Endothelial cell of umbilical vein (primary cell): ENCODE measurements around the gene FYTTD1. TPM values are rescaled to one million over a fixed set of nuclear protein-coding genes. Genes with fewer than 3 reads are reported as not detected.

Experiments used
- BruUV-seq: library from RNA; stranded (reverse); fragments of 400-500 nt; replicated peaks from 2 replicates; lab custom pipeline; 2021; lab: Mats Ljungman, UMichigan
- CTCF ChIA-PET: fragments of 300-600, 350-600 bp; sonication (Branson Sonifier 250); formaldehyde crosslinking; loops from one replicate; lab custom pipeline; 2021; ENCODE audit warnings: antibody characterized with exemption, inconsistent platforms; lab: Charles Lee
- POLR2A ChIA-PET: fragments of 300-600, 350-600 bp; sonication (Branson Sonifier 250); formaldehyde crosslinking; loops from one replicate; lab custom pipeline; 2021; ENCODE audit warnings: antibody characterized with exemption, inconsistent platforms; lab: Charles Lee
- DNase-seq: peaks from one replicate; pipeline ENCODE4 v3.0.0-alpha.2; 2011; ENCODE audit warnings: low read depth, low spot score
- FAIRE-seq: peaks from 2 replicates; lab custom pipeline; 2011; peaks lifted over from hg19 to GRCh38; lab: Jason Lieb, UNC
- H2AFZ ChIP-seq: 2 replicates; pipeline ENCODE4 v1.6.0; 2012; ENCODE audit warnings: low read depth, low read length, control low read depth, inconsistent platforms
- H3K27ac ChIP-seq: 2 replicates; pipeline ENCODE4 v1.5.1; 2011; ENCODE audit warnings: low read depth, mild to moderate bottlenecking, control low read depth, low read length, moderate library complexity; ENCODE audit not compliant: insufficient read depth
- H3K27me3 ChIP-seq, 2 experiments: 2 replicates each; pipeline versions ENCODE4 v1.6.0 to v1.6.1; 2011; ENCODE audit warnings: low read length in 2 of 2, mixed read lengths in 1 of 2; ENCODE audit not compliant: control insufficient read depth in 2 of 2, insufficient read depth in 2 of 2
- H3K36me3 ChIP-seq, 2 experiments: 2 replicates in 1 of 2; 3 replicates in 1 of 2; pipeline ENCODE4 v1.5.1; 2011; ENCODE audit warnings: low read length in 2 of 2, mild to moderate bottlenecking in 1 of 2, moderate library complexity in 1 of 2; ENCODE audit not compliant: control insufficient read depth in 2 of 2, insufficient read depth in 2 of 2; ENCODE audit errors: extremely low read depth in 1 of 2
- H3K4me1 ChIP-seq: 3 replicates; pipeline ENCODE4 v1.5.1; 2011; ENCODE audit warnings: mild to moderate bottlenecking, low read length; ENCODE audit not compliant: control insufficient read depth, insufficient read depth; ENCODE audit errors: extremely low read depth
- H3K4me2 ChIP-seq: 2 replicates; pipeline ENCODE4 v1.6.1; 2011; ENCODE audit warnings: low read length, control low read depth, mixed read lengths; ENCODE audit not compliant: insufficient read depth
- H3K4me3 ChIP-seq, 3 experiments: fragments of 200-600 bp in 1 of 3; sonication (generic), shearing (Covaris generic) in 1 of 3; replicated peaks in 1 of 3; 2 replicates each; pipeline ENCODE4 v1.5.1; 2011 to 2016; ENCODE audit warnings: control low read depth in 3 of 3, low read length in 3 of 3, mild to moderate bottlenecking in 2 of 3, inconsistent platforms in 1 of 3, low read depth in 1 of 3, moderate library complexity in 1 of 3; ENCODE audit not compliant: insufficient read depth in 1 of 3
- H3K79me2 ChIP-seq: 2 replicates; pipeline ENCODE4 v1.6.0; 2012; ENCODE audit warnings: low read length, inconsistent platforms; ENCODE audit not compliant: control insufficient read depth, insufficient read depth
- H3K9ac ChIP-seq: replicated peaks from 2 replicates; pipeline ENCODE3; 2011; ENCODE audit warnings: low read length, control low read depth; ENCODE audit not compliant: insufficient read depth; ENCODE audit errors: extremely low read depth
- H3K9me1 ChIP-seq: replicated peaks from 3 replicates; pipeline ENCODE4 v1.6.0; 2011; ENCODE audit warnings: mild to moderate bottlenecking, low read length; ENCODE audit not compliant: control insufficient read depth, insufficient read depth; ENCODE audit errors: extremely low read depth
- H3K9me3 ChIP-seq: replicated peaks from 2 replicates; pipeline ENCODE4 v1.5.1; 2012; ENCODE audit warnings: low read length, inconsistent platforms; ENCODE audit not compliant: control insufficient read depth, insufficient read depth
- H4K20me1 ChIP-seq: replicated peaks from 2 replicates; pipeline ENCODE3; 2011; ENCODE audit warnings: mild to moderate bottlenecking, low read length; ENCODE audit not compliant: control insufficient read depth, insufficient read depth; ENCODE audit errors: extremely low read depth
- EZH2 ChIP-seq: IDR thresholded peaks from 2 replicates; pipeline ENCODE4 v1.6.1; 2012; ENCODE audit warnings: borderline replicate concordance, low read depth, mild to moderate bottlenecking, moderate library complexity, low read length, inconsistent platforms; ENCODE audit not compliant: severe bottlenecking
- FOS ChIP-seq: IDR thresholded peaks from 2 replicates; pipeline ENCODE4 v1.6.1; 2011; ENCODE audit warnings: mild to moderate bottlenecking, low read length, moderate library complexity, borderline replicate concordance; ENCODE audit not compliant: insufficient read depth
- GATA2 ChIP-seq: IDR thresholded peaks from 2 replicates; pipeline ENCODE4 v1.7.0; 2011; ENCODE audit warnings: low read depth, mild to moderate bottlenecking, moderate library complexity, mixed read lengths, low read length; ENCODE audit not compliant: insufficient read length, insufficient read depth
- JUN ChIP-seq: IDR thresholded peaks from 2 replicates; pipeline ENCODE4 v1.6.1; 2011; ENCODE audit warnings: borderline replicate concordance, low read depth; ENCODE audit not compliant: insufficient read length, insufficient read depth
- MYC ChIP-seq: IDR thresholded peaks from one replicate; pipeline ENCODE4 v1.6.1; 2011; ENCODE audit warnings: mild to moderate bottlenecking, low read depth, low read length
- POLR2A ChIP-seq: IDR thresholded peaks from 2 replicates; pipeline ENCODE4 v1.6.1; 2012; ENCODE audit warnings: low read depth, mild to moderate bottlenecking, control low read depth, low read length
- POLR2AphosphoS5 ChIP-seq: IDR thresholded peaks from 2 replicates; pipeline ENCODE4 v1.6.1; 2012; ENCODE audit warnings: low read depth, mild to moderate bottlenecking, control low read depth, low read length, moderate library complexity; ENCODE audit not compliant: insufficient read depth
- dilution Hi-C: fragments of 300-500 bp; cut with MboI; formaldehyde crosslinking; loops from one replicate; pipeline ENCODE4 v1.15.0; 2019; ENCODE audit warnings: low sequenced_read_pairs; ENCODE audit not compliant: extremely low pct_ligation_motif_present
- intact Hi-C: fragments of 100-400 bp; cut with micrococcal nuclease; formaldehyde crosslinking; loops from one replicate; pipeline ENCODE4 v1.10.0; 2022
- polyA plus RNA-seq, 4 experiments: library from polyadenylated mRNA; depleted of rRNA in 3 of 4; stranded (reverse) in 3 of 4; unstranded in 1 of 4; fragments of >200 nt; gene quantifications; 2 replicates each; pipeline versions ENCODE4 v1.2.1 to v1.2.3, GENCODE V29; 2011 to 2012; ENCODE audit warnings: missing spikeins in 1 of 4
- total RNA-seq: library from RNA; stranded (reverse); gene quantifications from 2 replicates; pipeline ENCODE4 v1.2.3, GENCODE V29; 2021
- TF ChIP-seq, protein P1 (sequence below): IDR thresholded peaks from 2 replicates; pipeline ENCODE4 v1.6.1; 2011; ENCODE audit not compliant: insufficient read depth, insufficient read length
- TF ChIP-seq, protein P2 (sequence below), 2 donors: IDR thresholded peaks; 1 replicate in 1 of 2; 2 replicates in 1 of 2; pipeline ENCODE4 v1.5.1; 2011; ENCODE audit warnings: low read length in 2 of 2, mild to moderate bottlenecking in 2 of 2, moderate library complexity in 2 of 2, control low read depth in 1 of 2, inconsistent platforms in 1 of 2, low read depth in 1 of 2; ENCODE audit not compliant: insufficient read depth in 1 of 2; ENCODE audit errors: extremely low read depth in 1 of 2

The FYTTD1 gene
- total and polyA plus RNA-seq, 2 donors (not counting 3 experiments of a cell fraction or from before 2014, with no cell fraction given) = 8.9 to 52.3 TPM

DNA sequence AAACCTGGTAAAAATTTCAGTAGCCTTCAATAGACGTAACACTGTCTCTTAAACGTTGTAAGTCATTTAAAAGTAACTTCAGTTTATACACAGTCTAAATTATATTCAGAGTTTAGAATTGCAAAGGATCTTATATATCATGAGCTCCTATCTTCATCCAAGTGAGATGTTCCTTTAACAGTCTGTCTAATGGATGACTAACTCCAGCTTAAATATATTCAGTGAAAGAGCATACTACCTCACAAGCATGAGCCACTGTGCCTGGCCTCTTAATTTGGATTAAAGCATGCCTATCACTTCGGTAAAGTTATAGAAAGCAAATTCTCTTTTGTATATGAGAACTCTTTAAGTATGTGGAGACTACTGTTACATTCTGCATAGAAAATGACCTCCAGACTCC, 7.0 kb downstream of the FYTTD1 start:
- H3K4me2 ChIP-seq = no peak overlapping the region
- peaks cover 8% of the 10 kb centered on the region for H4K20me1 ChIP-seq
- no peaks in the 10 kb centered on the region for H3K9me1 ChIP-seq
- dilution Hi-C loops (no loop called here), intact Hi-C loops (no loop called here)
- H2AFZ ChIP-seq = no peak overlapping the region
- TF ChIP-seq POLR2A (no peak), JUN (no peak), FOS (no peak), POLR2AphosphoS5 (no peak), MYC (no peak), GATA2 (no peak), EZH2 (no peak)
- TF ChIP-seq, protein P1, sequence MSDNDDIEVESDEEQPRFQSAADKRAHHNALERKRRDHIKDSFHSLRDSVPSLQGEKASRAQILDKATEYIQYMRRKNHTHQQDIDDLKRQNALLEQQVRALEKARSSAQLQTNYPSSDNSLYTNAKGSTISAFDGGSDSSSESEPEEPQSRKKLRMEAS = no peak
- TF ChIP-seq, protein P2, sequence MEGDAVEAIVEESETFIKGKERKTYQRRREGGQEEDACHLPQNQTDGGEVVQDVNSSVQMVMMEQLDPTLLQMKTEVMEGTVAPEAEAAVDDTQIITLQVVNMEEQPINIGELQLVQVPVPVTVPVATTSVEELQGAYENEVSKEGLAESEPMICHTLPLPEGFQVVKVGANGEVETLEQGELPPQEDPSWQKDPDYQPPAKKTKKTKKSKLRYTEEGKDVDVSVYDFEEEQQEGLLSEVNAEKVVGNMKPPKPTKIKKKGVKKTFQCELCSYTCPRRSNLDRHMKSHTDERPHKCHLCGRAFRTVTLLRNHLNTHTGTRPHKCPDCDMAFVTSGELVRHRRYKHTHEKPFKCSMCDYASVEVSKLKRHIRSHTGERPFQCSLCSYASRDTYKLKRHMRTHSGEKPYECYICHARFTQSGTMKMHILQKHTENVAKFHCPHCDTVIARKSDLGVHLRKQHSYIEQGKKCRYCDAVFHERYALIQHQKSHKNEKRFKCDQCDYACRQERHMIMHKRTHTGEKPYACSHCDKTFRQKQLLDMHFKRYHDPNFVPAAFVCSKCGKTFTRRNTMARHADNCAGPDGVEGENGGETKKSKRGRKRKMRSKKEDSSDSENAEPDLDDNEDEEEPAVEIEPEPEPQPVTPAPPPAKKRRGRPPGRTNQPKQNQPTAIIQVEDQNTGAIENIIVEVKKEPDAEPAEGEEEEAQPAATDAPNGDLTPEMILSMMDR (IDR thresholded peaks at IDR 0.05; ENCODE audit: extremely low read depth in 1 of 2, insufficient read depth in 1 of 2, low read depth in 1 of 2, low read length in 2 of 2) = no peak
- ChIA-PET POLR2A (no interaction called here), CTCF (no interaction called here)
- no peak overlapping the region for H3K4me3 ChIP-seq
- H3K27me3 ChIP-seq = no peaks in the 10 kb centered on the region
- H3K4me1 ChIP-seq = peaks cover 7% of the 10 kb centered on the region
- FAIRE-seq = no peak
- no peak overlapping the region for H3K27ac ChIP-seq
- BruUV-seq = no TSS peak
- no peaks in the 10 kb centered on the region for H3K9me3 ChIP-seq
- no peak for DNase-seq
- H3K36me3 ChIP-seq = peaks cover 0 to 2% of the 10 kb centered on the region in 2 experiments
- peaks cover 65% of the 10 kb centered on the region for H3K79me2 ChIP-seq
- no peak overlapping the region for H3K9ac ChIP-seq
